HG03097 (cell line): ENCODE data around the gene DIAPH2.
"Not testable (repeated sequence)": the region's sequence is repeated elsewhere in the genome, so short reads cannot be mapped to it uniquely, and the experiment has no call there.

Experiments
- ATAC-seq: cut with Tn5 transposase; IDR thresholded peaks from one replicate; pipeline ENCODE4 v1.9.1; 2021; ENCODE audit not compliant: unreplicated experiment, low FRiP score

Gene DIAPH2

GRCh38 chrX:97358941-97359340 lies 674.3 kb downstream of the DIAPH2 start:
- ATAC-seq, result no peak

GRCh38 chrX:97363843-97364242 lies 679.2 kb downstream of the DIAPH2 start:
- no peak for ATAC-seq

GRCh38 chrX:97366237-97366636 lies 681.6 kb downstream of the DIAPH2 start:
- no peak for ATAC-seq

GRCh38 chrX:97367125-97367524 lies 682.5 kb downstream of the DIAPH2 start:
- no peak for ATAC-seq

GRCh38 chrX:97369947-97370346 lies 685.3 kb downstream of the DIAPH2 start:
- ATAC-seq, result no peak

DNA sequence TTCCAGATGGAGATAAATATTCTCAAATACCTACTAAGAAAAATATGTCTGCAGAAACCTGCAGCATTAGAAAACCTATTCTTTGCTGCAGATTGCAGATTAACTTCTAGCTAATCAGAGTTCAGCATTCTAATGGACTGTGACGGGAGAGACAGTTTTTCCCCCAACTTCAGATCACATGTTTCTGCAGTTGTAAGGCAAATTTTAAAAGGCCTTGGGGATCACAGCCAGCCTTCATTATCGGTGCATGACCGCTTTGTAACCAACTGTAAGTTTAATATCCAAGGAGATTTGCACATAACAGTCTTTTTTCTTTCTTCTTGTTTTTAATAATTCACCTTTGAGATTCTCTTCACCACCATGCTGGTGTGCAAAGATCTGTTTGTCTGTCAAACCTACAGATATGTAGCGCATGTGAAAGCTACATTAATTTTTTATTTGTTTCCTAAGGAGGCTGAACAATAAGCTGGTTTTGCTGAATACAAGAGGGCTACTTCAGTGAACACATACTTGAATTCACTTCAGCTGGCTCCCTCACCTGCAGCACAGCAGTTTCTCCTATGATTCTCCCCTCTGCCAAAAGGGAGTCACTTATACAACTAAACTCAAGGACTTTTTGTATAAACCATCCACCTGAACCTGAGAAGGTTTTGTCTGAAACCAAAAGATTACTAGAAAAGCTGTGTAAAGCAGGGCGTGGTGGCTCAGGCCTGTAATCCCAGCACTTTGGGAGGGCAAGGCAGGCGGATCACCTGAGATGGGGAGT lies 687.5 kb downstream of the DIAPH2 start:
- no peak for ATAC-seq

DNA sequence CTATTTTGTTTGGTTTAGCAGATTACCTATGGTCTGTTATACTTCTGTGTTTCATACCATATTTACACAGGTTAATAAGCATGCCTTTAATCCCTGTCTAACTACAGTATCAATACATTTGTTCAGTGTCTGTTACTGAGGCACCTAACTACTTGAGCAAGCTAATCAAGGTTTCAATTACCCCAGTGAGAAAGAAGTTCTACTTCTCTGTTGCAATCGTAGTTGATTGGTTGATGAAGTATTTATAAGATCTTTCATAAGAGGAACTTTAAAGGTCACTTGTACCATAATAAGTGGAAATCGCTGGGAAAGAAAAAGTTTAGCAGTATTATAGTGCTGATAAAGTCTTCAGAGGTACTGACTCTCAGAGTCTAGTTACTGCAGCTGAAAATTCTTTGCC lies 689.6 kb downstream of the DIAPH2 start:
- no peak for ATAC-seq

GRCh38 chrX:97380200-97380599 lies 695.6 kb downstream of the DIAPH2 start:
- no peak for ATAC-seq

DNA sequence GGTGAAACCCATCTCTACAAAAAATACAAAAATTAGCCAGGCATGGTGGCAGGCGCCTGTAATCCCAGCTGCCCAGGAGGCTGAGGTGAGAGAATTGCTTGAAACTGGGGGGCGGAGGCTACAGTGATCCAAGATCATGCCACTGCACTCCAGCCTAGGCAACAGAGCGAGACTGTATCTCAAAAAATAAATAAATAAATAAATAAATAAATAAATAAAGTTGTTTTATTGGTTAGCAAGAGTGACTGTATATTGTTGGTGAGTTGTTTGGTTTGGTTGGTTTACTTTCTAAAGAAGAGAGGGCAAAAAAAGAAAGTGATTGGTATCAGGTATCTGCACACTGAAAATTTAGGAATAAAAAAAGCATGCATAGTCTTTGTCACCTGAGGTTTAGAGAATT lies 700.0 kb downstream of the DIAPH2 start:
- no peak for ATAC-seq

- ATAC-seq, result no peak
Measured at GRCh38 chrX:97387004-97387403, 702.4 kb downstream of the DIAPH2 start.

GRCh38 chrX:97389761-97390192 lies 705.1 kb downstream of the DIAPH2 start:
- ATAC-seq, result no peak

DNA sequence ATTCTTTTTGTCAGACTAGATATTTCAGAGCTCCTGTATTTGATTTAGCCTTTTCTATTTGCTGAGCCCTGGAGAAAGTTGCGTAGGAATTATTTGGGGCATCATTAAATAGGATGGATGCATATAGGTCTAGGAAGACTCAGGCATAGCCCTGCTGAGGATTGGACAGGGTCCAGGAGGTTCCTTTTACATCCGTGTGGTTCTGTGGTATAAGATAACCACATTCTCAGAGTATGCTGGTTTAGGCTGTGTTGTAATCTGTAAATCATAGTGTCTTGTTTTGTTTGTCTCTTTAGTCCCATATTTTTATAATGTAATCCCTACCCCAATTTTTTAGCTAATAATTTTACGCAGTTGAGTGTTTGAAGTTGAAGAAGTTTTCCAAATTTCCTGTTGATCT lies 712.7 kb downstream of the DIAPH2 start:
- no peak for ATAC-seq

DNA sequence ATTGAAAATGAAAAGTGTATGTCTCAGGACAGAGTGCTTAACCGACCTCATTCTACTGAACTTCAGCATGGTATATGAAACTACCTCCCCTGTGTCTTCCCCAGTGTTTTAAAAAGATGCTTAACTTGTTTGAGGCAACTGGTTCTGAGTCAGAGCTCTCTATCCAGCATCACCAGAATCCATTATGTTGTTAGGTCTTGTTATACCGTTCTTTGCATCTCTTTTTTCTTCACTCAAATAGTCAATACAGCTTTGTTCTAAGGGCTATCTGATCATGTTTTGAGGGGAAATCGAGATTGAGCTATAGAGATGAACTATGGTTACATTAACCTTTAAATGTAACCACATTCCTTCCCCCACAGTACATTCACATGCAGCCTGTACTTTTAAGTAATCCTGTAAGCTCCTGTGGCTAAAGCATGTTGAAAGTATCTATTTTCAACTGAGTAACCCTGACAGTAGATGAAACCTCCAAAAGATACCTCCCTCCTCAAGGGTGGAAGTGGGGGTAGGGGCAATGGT lies 713.4 kb downstream of the DIAPH2 start:
- ATAC-seq, result peak; percentile 44

GRCh38 chrX:97399400-97399799 lies 714.8 kb downstream of the DIAPH2 start:
- peak; percentile 33 for ATAC-seq

DNA sequence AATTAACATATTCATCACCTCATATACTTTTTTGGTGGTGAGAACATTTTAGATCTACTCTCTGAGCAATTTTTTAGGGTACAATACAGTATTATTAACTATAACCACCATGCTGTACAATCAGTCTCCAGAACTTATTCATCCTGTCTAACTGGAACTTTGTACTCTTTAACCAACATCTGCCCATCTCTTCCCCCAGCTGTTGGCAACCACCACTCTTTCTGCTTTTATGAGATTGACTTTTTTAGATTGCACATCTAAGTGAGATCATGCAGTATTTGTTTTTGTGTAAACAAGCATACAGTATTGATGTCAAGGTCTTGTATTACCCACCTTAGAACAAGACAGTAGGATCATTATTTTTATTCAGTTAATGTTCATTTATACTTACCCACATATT lies 715.9 kb downstream of the DIAPH2 start:
- no peak for ATAC-seq

GRCh38 chrX:97401154-97401553 lies 716.5 kb downstream of the DIAPH2 start:
- peak; percentile 48 for ATAC-seq

DNA sequence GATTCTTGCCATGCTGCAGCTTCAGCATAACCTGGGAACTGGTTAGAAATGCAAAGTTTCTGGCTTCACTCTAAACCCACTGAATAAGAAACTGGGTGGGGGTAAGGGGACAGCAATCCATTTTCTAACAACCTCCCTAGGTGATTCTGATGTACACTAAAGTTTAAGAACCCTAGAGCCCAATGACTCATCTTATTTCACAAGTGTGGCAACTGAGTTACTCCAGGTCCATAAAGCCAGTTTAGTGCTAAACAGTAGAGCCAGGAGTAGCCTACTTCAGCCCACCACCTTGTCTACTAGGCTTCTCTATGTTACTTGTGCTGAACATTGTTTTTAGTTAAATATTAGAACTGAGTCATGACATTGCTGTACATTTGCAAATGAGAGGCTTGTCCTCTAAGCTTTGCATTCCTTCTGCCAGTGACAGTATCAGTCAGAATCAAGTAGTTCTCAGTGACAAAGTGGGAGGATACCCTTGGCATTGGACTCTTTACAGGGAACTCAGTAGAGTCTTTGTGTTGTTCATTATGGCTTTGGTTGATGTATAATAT lies 717.0 kb downstream of the DIAPH2 start:
- no peak for ATAC-seq

- ATAC-seq, result no peak
Measured at GRCh38 chrX:97402333-97402732, 717.7 kb downstream of the DIAPH2 start.

GRCh38 chrX:97402903-97403302 lies 718.3 kb downstream of the DIAPH2 start:
- ATAC-seq, result no peak

DNA sequence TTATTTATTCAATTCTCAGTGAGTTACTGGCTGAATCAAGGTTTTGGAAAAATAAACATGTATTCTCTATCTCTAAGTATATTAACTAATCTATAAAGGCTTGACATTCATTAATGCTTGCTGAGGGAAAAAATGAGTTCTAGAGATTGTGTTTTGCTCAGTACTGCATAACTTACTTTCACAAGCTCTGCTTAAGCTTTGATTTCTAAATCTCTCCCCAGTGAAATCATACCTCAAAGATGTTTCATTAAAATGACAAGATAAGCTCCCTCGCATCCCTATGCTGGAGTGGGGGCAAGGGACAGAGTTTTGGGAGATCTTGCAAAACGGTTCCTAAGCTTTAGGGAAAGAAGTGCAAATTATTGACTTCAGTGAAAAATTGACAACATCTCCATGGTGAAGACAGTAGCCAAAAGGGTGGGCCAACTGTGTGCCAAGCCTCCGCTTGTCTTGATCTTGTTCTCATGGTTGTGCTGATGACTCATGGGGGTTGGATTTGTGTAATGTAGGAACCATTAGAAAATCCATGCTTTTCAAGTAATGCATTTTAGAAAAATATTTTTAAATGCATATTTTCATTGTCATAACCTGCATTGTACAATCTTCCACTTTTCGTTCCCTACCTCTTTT lies 720.5 kb downstream of the DIAPH2 start:
- no peak for ATAC-seq

DNA sequence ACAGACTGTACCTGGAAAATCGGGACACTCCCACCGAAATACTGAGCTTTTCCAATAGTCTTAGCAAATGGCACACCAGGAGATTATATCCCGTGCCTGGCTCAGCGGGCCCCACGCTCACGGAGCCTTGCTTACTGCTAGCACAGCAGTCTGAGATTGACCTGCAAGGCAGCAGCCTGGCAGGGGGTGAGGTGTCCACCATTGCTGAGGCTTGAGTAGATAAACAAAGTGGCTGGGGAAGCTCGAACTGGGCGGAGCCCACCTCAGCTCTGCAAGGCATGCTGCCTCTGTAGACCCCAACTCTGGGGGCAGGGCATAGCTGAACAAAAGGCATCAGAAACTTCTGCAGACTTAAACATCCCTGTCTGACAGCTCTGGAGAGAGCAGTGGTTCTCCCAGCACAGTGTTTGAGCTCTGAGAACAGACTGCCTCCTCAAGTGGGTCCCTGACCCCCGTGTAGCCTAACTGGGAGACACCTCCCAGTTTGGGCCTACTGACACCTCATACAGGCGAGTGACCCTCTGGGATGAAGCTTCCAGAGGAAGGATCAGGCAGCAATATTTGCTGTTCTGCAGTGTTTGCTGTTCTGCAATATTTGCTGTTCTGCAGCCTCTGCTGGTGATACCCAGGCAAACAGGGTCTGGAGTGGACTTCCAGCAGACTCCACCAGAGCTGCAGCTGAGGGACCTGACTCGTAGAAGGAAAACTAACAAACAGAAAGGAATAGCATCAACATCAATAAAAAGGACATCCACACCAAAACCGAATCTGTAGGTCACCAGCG lies 725.2 kb downstream of the DIAPH2 start:
- not testable (repeated sequence) for ATAC-seq
